ENCODE results near the gene KRABD2.

The KRABD2 gene

DNA sequence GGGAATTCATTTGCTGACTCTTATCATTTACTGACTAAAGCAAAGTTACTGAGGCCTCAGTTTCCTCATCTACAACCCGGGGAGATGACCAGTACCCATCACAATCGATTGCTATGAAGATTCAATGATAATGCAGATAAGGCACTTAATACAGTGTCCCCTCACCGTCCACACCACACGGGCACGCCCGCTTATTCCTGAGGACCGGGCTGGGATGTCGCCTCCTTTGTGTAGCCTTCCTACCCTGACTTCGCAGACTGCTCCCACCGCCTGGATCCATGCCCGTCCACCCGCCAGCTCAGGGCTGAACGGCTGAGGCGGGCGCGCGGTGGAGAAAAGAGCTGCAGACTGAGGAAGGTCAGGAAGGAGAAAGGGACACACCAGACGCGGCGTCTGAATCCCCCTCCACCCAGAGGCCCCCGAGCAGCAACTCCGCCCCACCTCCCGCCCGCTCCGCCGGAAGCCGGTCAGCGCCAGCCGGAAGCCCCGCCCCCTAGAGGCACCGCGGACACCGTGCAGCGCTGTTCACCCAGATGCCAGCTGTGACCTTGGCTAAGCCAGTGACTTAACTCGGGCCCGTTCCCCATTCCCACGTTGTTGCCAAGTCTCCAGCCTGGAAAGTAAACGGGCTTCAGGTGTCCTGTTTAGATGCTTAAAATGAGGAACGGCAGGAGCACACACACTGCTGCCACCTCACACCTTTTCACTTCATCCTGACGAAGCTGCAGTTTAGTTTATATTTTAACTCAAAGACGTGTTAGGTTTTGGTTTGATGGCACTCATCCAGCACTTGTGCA lies at the start of gene KRABD2:
Gene KRABD2 (minus strand): TSS at position 434 of the 797 bp plus-strand sequence.
- TF ChIP-seq, protein P1, sequence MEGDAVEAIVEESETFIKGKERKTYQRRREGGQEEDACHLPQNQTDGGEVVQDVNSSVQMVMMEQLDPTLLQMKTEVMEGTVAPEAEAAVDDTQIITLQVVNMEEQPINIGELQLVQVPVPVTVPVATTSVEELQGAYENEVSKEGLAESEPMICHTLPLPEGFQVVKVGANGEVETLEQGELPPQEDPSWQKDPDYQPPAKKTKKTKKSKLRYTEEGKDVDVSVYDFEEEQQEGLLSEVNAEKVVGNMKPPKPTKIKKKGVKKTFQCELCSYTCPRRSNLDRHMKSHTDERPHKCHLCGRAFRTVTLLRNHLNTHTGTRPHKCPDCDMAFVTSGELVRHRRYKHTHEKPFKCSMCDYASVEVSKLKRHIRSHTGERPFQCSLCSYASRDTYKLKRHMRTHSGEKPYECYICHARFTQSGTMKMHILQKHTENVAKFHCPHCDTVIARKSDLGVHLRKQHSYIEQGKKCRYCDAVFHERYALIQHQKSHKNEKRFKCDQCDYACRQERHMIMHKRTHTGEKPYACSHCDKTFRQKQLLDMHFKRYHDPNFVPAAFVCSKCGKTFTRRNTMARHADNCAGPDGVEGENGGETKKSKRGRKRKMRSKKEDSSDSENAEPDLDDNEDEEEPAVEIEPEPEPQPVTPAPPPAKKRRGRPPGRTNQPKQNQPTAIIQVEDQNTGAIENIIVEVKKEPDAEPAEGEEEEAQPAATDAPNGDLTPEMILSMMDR (IDR thresholded peaks at IDR 0.05; ENCODE audit: poor library complexity): peak; percentile 66
- TF ChIP-seq EZH2phosphoT487 (IDR thresholded peaks at IDR 0.05; ENCODE audit: low read depth, severe bottlenecking, unreplicated experiment): no peak
- peaks cover 22% of the 10 kb centered on the region for H4K20me1 ChIP-seq (ENCODE audit: insufficient read depth, poor library complexity, severe bottlenecking)
- peak within 1 kb of the TSS; percentile 68 for H3K4me3 ChIP-seq
- H2AFZ ChIP-seq: peak within 1 kb of the TSS; percentile 75
- H3K27ac ChIP-seq: peak within 1 kb of the TSS; percentile 97
- H3K4me1 ChIP-seq (ENCODE audit: insufficient read depth): peaks cover 21% of the 10 kb centered on the region
- H3K79me2 ChIP-seq: peaks cover 44% of the 10 kb centered on the region
- WGBS (ENCODE audit: low lambda C conversion rate, missing lambda C conversion rate): 4% methylated on average over 33 of the region's 41 CpGs
- peak within 1 kb of the TSS; percentile 86 for H3K4me2 ChIP-seq
- H3K36me3 ChIP-seq (replicated peaks; ENCODE audit: insufficient read depth, low read depth): peaks cover 16% of the 10 kb centered on the region
- no peaks in the 10 kb centered on the region for H3K9me3 ChIP-seq (ENCODE audit: low read depth)
- no peaks in the 10 kb centered on the region for H3K9me2 ChIP-seq (replicated peaks; ENCODE audit: insufficient read depth)
- peak; percentile 96 for DNase-seq (ENCODE audit: low spot score)
- H3K27me3 ChIP-seq: no peaks in the 10 kb centered on the region

DNA sequence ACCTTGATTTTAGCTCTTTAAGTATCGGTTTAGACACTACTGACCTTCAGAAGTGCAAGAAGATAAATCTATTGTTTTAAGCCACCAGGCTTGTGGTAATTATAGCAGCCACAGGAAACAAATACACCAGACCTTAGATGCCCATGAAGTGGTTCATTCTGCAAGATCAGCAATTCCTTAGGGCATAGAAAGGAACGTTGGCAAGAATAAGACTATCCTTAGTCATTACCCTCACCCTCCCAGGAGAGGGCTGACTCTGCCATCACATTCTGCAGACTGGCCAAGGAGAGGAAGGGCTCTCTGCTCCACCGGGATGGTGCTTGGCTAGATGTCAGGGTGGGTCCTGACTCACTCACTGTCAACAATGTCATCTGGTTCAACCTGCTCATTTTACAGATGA lies 45.1 kb upstream of the KRABD2 start:
- H3K27ac ChIP-seq: no peak overlapping the region
- no peak for DNase-seq (ENCODE audit: low spot score)

DNA sequence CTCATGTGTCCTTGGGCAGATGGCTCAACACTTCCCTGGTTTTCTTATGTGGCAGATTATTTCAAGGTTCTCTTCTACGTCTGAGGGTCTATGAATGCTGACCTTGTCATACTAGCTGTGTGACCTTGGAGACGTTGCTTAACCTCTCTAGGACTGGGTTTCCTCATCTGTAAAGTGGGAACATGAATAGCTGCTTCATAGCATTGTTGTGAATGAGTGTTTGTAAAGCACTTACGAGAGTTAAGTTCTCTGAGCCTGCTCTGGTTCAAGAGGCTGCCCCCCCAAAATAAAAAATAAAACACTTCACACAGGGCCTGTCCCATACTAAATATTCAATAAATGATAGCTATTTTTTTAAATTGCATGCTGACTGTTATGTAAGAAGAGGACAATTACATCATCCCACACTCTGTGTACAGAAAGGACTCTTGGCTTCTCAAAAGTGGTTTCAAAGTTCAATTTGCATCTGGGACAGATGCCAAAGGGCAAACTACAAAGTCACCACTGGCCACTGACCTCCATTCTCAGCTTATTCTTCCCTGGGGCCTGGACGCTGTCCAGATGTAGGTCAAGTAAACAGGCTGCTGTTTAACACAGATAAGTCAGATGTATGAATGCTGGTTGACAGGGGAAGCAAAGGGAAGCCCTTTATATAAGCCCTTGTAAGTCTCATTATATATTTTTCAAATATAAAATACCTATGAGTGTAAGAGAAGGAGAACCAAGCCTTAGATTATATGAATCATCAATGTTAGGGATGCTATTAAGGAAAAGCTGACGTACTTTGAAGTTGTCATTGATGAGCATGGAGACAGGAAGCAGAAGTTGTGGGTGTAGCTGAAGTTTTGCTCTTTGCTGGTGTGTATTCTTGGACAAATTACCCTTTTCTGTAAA lies 43.8 kb upstream of the KRABD2 start:
- H4K20me1 ChIP-seq (ENCODE audit: insufficient read depth, poor library complexity, severe bottlenecking): no peaks in the 10 kb centered on the region
- peaks cover 9% of the 10 kb centered on the region for H3K4me1 ChIP-seq (ENCODE audit: insufficient read depth)
- WGBS (ENCODE audit: low lambda C conversion rate, missing lambda C conversion rate): 47% methylated on average over 5 of the region's 5 CpGs
- H2AFZ ChIP-seq: no peak overlapping the region
- no peaks in the 10 kb centered on the region for H3K9me3 ChIP-seq (ENCODE audit: low read depth)
- H3K36me3 ChIP-seq (replicated peaks; ENCODE audit: insufficient read depth, low read depth): no peaks in the 10 kb centered on the region
- peaks cover 4% of the 10 kb centered on the region for H3K27me3 ChIP-seq
- H3K4me2 ChIP-seq: no peak overlapping the region
- H3K4me3 ChIP-seq: no peak overlapping the region
- H3K9me2 ChIP-seq (replicated peaks; ENCODE audit: insufficient read depth): no peaks in the 10 kb centered on the region
- TF ChIP-seq EZH2phosphoT487 (IDR thresholded peaks at IDR 0.05; ENCODE audit: low read depth, severe bottlenecking, unreplicated experiment) (no peak), EZH2 (IDR thresholded peaks at IDR 0.05; ENCODE audit: borderline replicate concordance) (no peak)
- TF ChIP-seq, protein P1 (IDR thresholded peaks at IDR 0.05; ENCODE audit: poor library complexity): no peak
- H3K79me2 ChIP-seq: no peaks in the 10 kb centered on the region
- peak overlapping the region; percentile 16 for H3K27ac ChIP-seq
- peak; percentile 72 for DNase-seq (ENCODE audit: low spot score)

More for the DNA sequence above, 45.1 kb upstream of the KRABD2 start:
- Histone ChIP-seq H3K4me3 (no peak overlapping the region), H3K27me3 (peaks cover 4% of the 10 kb centered on the region), H3K79me2 (no peaks in the 10 kb centered on the region), H4K20me1 (ENCODE audit: insufficient read depth, poor library complexity, severe bottlenecking) (no peaks in the 10 kb centered on the region), H2AFZ (no peak overlapping the region), H3K9me2 (replicated peaks; ENCODE audit: insufficient read depth) (no peaks in the 10 kb centered on the region), H3K4me2 (no peak overlapping the region), H3K36me3 (replicated peaks; ENCODE audit: insufficient read depth, low read depth) (no peaks in the 10 kb centered on the region), H3K9me3 (ENCODE audit: low read depth) (no peaks in the 10 kb centered on the region), H3K4me1 (ENCODE audit: insufficient read depth) (peaks cover 9% of the 10 kb centered on the region)
- 63% methylated on average over 3 of the region's 3 CpGs for WGBS (ENCODE audit: low lambda C conversion rate, missing lambda C conversion rate)
- TF ChIP-seq EZH2phosphoT487 (IDR thresholded peaks at IDR 0.05; ENCODE audit: low read depth, severe bottlenecking, unreplicated experiment) (no peak), EZH2 (IDR thresholded peaks at IDR 0.05; ENCODE audit: borderline replicate concordance) (no peak)
- TF ChIP-seq, protein P1 (IDR thresholded peaks at IDR 0.05; ENCODE audit: poor library complexity): no peak
